Smooth muscle cell (in vitro differentiated cells): ENCODE measurements around the gene AOPEP. TPM values are rescaled to one million over a fixed set of nuclear protein-coding genes. Genes with fewer than 3 reads are reported as not detected.
A peak's percentile ranks its signal among the peaks of the same experiment; 100 is the strongest.

Source experiments
- DNase-seq: peaks from one replicate; lab custom pipeline; 2025; ENCODE audit not compliant: unreplicated experiment; lab: John Stamatoyannopoulos, UW
- H2AFZ ChIP-seq: fragments of 200-600 bp; sonication (generic); 2 replicates; pipeline ENCODE4 v1.6.0; 2016; ENCODE audit warnings: antibody characterized with exemption, low read depth, mild to moderate bottlenecking
- H3F3A ChIP-seq: fragments of 200-600 bp; sonication (generic); 2 replicates; pipeline ENCODE4 v1.6.0; 2017; ENCODE audit warnings: antibody characterized with exemption, low read depth
- H3K27ac ChIP-seq: fragments of 200-600 bp; sonication (generic); 2 replicates; pipeline ENCODE4 v1.5.1; 2016; ENCODE audit warnings: low read depth, mild to moderate bottlenecking
- H3K27me3 ChIP-seq: fragments of 200-600 bp; sonication (generic); 2 replicates; pipeline ENCODE4 v1.6.1; 2016; ENCODE audit warnings: low read depth, mild to moderate bottlenecking
- H3K36me3 ChIP-seq: fragments of 200-600 bp; sonication (generic); 2 replicates; pipeline ENCODE4 v1.5.1; 2016; ENCODE audit warnings: low read depth
- H3K4me1 ChIP-seq: fragments of 200-600 bp; sonication (generic); 2 replicates; pipeline ENCODE4 v1.5.1; 2016; ENCODE audit warnings: low read depth
- H3K4me2 ChIP-seq: fragments of 200-600 bp; sonication (generic); 2 replicates; pipeline ENCODE4 v1.6.0; 2016; ENCODE audit warnings: mild to moderate bottlenecking
- H3K4me3 ChIP-seq: fragments of 200-600 bp; sonication (generic); 2 replicates; pipeline ENCODE4 v1.5.1; 2016; ENCODE audit warnings: mild to moderate bottlenecking
- H3K79me2 ChIP-seq: fragments of 200-600 bp; sonication (generic); 2 replicates; pipeline ENCODE4 v1.6.0; 2016; ENCODE audit warnings: low read depth, mild to moderate bottlenecking
- H3K9ac ChIP-seq: fragments of 200-600 bp; sonication (generic); 2 replicates; pipeline ENCODE4 v1.6.0; 2016; ENCODE audit warnings: low read depth
- H3K9me3 ChIP-seq: fragments of 200-600 bp; sonication (generic); replicated peaks from 2 replicates; pipeline ENCODE4 v1.5.1; 2016; ENCODE audit warnings: low read depth
- H4K20me1 ChIP-seq: fragments of 200-600 bp; sonication (generic); 2 replicates; pipeline ENCODE4 v1.6.0; 2016; ENCODE audit warnings: low read depth
- WGBS: methylation state at CpG from one replicate; pipeline ENCODE4 v1.1.7; 2016; ENCODE audit warnings: low lambda C conversion rate; 5-methylcytosine and 5-hydroxymethylcytosine counted together
- polyA plus RNA-seq: library from polyadenylated mRNA; unstranded; fragments of >200 nt; fragmentation: Nextera tagmentation; extraction: Ambion mirVana; gene quantifications from 2 replicates; pipeline ENCODE4 v1.2.1, GENCODE V29; 2016
- total RNA-seq: library from RNA; depleted of rRNA; stranded (reverse); fragments of >200 nt; gene quantifications from 2 replicates; pipeline ENCODE4 v1.2.3, GENCODE V29; 2014
- TF ChIP-seq, protein P1 (sequence below): fragments of 200-600 bp; sonication (generic); IDR thresholded peaks from 2 replicates; pipeline ENCODE4 v1.5.1; 2017; ENCODE audit warnings: borderline replicate concordance, mild to moderate bottlenecking, antibody characterized with exemption; ENCODE audit not compliant: insufficient read depth, poor library complexity, severe bottlenecking

The AOPEP gene
- total and polyA plus RNA-seq, 2 experiments from 2014 or later, result 52.7 to 94.9 TPM

DNA sequence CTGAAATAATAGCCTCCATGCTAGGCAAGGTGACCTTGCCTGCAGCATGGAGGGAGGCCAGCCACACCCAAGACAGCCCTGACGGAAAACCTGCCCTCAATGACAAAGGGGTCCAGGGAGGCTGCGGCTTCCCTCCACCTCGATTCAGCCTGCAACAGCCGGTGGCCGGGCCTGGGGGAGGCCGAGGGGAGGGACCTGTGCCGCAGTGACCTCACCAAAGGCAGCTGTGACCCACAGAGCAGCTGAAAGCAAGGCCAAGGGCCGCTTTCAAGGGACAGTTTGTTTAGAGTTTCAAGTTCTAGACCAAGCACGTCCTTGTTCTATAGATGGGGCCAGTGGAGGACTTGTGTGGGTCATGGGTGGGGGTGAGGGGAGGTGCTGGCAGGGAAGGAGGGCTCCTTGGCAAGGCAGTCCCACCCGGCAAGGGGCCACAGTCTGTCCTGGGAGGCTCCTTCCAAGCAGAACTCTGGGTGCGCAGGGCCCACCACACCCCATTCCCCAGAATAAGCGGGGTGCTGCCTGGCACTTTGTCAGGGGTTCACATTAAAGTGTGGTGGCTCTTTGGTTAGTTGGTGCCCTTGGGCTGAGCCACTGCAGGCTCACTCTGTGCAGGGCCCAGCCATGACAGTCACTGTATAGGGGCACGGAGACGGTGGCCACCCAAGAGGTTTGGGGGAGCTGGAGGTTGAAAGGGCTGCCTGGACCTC, 364.5 kb downstream of the AOPEP start:
- peaks cover 47% of the 10 kb centered on the region for H3F3A ChIP-seq
- H3K4me3 ChIP-seq, result no peak overlapping the region
- no peak for DNase-seq
- no peaks in the 10 kb centered on the region for H3K36me3 ChIP-seq
- TF ChIP-seq, protein P1, sequence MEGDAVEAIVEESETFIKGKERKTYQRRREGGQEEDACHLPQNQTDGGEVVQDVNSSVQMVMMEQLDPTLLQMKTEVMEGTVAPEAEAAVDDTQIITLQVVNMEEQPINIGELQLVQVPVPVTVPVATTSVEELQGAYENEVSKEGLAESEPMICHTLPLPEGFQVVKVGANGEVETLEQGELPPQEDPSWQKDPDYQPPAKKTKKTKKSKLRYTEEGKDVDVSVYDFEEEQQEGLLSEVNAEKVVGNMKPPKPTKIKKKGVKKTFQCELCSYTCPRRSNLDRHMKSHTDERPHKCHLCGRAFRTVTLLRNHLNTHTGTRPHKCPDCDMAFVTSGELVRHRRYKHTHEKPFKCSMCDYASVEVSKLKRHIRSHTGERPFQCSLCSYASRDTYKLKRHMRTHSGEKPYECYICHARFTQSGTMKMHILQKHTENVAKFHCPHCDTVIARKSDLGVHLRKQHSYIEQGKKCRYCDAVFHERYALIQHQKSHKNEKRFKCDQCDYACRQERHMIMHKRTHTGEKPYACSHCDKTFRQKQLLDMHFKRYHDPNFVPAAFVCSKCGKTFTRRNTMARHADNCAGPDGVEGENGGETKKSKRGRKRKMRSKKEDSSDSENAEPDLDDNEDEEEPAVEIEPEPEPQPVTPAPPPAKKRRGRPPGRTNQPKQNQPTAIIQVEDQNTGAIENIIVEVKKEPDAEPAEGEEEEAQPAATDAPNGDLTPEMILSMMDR, result no peak
- no peaks in the 10 kb centered on the region for H3K9me3 ChIP-seq
- H3K79me2 ChIP-seq, result peaks cover 6% of the 10 kb centered on the region
- peaks cover 26% of the 10 kb centered on the region for H4K20me1 ChIP-seq
- H3K4me1 ChIP-seq, result peaks cover 50% of the 10 kb centered on the region
- H3K9ac ChIP-seq, result peak overlapping the region; percentile 75
- peak overlapping the region; percentile 76 for H3K4me2 ChIP-seq
- H3K27me3 ChIP-seq, result no peaks in the 10 kb centered on the region
- WGBS, result 69% methylated on average over 14 of the region's 14 CpGs
- H3K27ac ChIP-seq, result peak overlapping the region; percentile 95
- no peak overlapping the region for H2AFZ ChIP-seq

DNA sequence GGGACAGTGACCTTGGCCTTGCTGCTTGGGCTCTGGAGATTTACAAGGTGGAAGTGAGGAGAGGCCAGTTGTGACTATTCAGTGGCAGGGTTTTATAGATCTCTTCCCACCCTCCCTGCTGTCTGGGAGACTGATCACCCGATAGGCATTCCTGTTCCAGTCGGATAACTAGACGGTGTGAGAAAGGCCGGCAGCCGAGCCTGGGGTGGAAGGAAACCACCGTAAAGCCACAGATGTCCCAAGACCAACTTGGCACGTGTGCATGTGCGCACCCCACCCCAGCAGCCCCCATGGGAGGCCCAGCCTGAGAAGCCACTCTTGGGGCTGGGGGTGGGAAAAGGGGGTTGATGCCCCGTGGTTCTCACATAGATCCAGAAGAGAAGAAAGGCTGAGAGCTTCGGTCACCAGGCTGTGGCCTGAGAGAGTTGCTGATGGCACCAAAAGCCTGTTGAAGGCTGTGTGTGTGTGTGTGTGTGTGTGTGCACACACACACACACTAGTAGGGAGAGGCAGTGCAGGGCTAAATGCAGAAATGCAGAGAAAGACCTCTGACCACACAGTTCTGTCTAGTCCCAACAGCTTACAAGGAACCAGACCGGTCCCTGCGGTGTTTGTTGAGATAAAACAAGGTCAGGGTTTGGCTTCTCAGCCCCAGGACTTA, 365.2 kb downstream of the AOPEP start:
- H3K79me2 ChIP-seq, result peaks cover 6% of the 10 kb centered on the region
- 4% methylated on average over 12 of the region's 12 CpGs for WGBS
- no peaks in the 10 kb centered on the region for H3K27me3 ChIP-seq

DNA sequence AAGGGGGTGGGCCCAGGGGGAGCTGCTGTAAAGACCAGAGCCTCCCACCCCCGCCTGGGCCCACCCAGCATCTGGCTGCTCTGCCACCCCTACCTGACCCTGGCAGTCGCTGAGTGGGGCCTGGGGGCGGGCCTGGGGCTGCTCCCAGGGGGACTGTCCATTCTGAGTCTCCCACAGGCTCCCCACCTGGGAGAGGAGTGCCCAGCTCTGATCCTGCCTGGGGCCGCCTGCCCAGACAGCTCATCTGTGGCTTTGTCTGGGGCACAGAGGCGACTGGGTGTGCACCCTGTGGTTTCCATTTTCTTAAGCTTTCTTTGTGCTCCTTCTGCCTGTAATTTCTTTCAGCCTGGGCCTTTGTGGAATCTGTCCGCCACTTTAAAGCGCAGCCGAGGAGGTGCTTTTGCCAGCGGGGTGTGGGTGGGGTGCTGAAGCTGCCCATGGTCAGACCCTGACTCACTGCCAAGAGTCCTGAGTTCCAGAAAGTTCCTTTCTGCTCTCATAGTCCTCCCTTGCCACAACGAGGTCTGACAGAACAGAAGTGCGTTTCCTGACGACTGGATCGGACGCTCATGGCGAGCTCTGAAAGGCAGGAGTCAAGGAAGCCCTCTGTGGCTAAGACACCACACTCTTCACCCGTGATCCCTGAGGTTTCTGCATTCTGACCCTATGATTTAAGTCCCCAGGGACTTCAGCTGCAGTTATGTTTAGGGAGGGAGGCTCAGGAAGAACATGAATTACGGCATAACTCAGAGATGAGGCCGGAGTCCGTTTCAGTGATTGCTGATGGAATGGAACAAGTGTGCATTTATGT, 366.0 kb downstream of the AOPEP start:
- Histone ChIP-seq H3K4me3 (no peak overlapping the region), H4K20me1 (peaks cover 15% of the 10 kb centered on the region), H3K27ac (peak overlapping the region; percentile 95), H3K27me3 (no peaks in the 10 kb centered on the region), H3K36me3 (no peaks in the 10 kb centered on the region), H3K79me2 (peaks cover 6% of the 10 kb centered on the region), H3F3A (peaks cover 36% of the 10 kb centered on the region), H3K4me2 (peak overlapping the region; percentile 76), H3K9me3 (no peaks in the 10 kb centered on the region), H3K9ac (peak overlapping the region; percentile 75), H3K4me1 (peaks cover 42% of the 10 kb centered on the region), H2AFZ (no peak overlapping the region)
- TF ChIP-seq, protein P1, result no peak
- WGBS, result 15% methylated on average over 16 of the region's 19 CpGs
- DNase-seq, result no peak

More for the DNA sequence above, 365.2 kb downstream of the AOPEP start:
- Histone ChIP-seq H3K4me3 (no peak overlapping the region), H3K9ac (peak overlapping the region; percentile 75), H3K36me3 (no peaks in the 10 kb centered on the region), H2AFZ (no peak overlapping the region), H3K27ac (peak overlapping the region; percentile 95), H4K20me1 (peaks cover 19% of the 10 kb centered on the region), H3K4me1 (peaks cover 45% of the 10 kb centered on the region), H3K9me3 (no peaks in the 10 kb centered on the region), H3F3A (peaks cover 41% of the 10 kb centered on the region), H3K4me2 (peak overlapping the region; percentile 76)
- TF ChIP-seq, protein P1, result no peak
- DNase-seq, result peak; percentile 36
